GM18498 (cell line): ENCODE measurements around the gene PRPF19.

ENCODE experiments used
- ATAC-seq: cut with Tn5 transposase; IDR thresholded peaks from one replicate; pipeline ENCODE4 v1.9.1; 2021; ENCODE audit warnings: mild to moderate bottlenecking, moderate library complexity; ENCODE audit not compliant: unreplicated experiment

The PRPF19 gene

GRCh38 chr11:60938500-60938899 lies 32.1 kb upstream of the PRPF19 start:
- ATAC-seq = no peak

DNA sequence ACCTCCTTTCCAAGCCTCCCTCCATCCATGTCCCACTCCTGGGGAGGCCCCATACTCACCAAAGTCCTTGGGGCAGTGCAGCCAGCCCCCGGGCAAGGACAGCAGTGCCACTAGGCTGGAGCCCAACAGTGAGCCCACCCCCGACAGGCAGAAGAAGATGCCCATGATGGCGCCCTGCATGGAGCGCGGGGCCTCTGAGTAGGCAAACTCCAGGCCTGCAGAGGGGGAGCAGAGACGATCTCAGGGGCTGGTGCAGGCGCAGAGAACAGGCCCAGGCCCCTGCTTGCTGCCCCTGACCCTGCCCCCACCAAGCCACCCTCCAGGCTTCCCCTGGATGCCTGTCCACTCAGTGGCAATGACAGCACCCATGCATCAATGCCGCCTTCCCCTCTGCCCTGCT lies 31.4 kb upstream of the PRPF19 start:
- no peak for ATAC-seq

DNA sequence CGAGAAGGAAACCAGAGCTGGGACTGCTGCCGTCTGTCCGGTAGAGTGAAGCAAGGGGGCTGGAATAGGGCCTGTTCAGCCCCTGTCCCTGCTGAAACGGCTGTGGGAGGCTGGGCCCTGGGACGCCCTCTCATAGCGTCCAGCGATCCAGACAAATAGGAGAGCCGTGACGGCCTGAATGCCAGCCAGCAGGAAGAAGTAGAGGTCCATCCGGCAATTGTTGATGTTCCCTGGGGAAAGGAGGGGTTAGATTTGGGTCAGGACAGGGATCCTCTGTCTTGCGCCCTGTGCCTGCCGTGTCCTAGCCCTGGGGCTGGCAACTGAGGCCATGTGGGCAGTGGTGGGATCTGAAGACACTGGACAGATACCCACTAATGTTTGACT lies 30.8 kb upstream of the PRPF19 start:
- ATAC-seq = no peak

GRCh38 chr11:60936467-60937143 lies 30.2 kb upstream of the PRPF19 start:
- no peak for ATAC-seq

DNA sequence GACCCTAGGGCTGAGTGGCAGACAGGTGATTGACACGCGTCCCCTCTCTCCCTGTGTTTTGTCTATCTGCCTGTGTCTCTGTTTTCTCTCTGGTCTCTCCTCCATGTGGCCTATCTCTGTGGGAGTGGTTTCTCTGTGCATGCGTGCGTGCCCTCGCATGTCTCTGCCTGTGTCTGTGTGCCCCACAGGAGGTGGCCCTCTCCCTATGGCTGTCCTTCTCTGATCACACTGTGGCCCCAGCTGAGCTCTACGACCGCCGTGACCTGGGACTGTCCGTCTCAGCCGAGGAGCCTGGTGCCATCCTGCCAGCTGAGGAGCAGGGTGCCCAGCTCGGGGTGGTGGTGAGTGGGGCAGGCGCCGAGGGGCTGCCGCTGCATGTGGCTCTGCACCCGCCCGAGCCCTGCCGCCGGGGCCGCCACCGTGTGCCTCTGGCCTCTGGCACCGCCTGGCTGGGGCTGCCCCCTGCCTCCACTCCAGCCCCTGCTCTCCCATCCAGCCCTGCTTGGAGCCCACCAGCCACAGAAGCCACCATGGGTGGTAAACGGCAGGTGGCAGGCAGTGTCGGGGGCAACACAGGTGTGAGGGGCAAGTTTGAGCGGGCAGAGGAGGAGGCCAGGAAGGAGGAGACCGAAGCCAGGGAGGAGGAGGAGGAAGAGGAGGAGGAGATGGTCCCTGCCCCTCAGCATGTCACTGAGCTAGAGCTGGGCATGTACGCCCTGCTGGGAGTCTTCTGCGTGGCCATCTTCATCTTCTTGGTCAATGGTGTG lies 29.5 kb upstream of the PRPF19 start:
- no peak for ATAC-seq

GRCh38 chr11:60934790-60935605 lies 28.6 kb upstream of the PRPF19 start:
- no peak for ATAC-seq

GRCh38 chr11:60934124-60934789 lies 27.9 kb upstream of the PRPF19 start:
- ATAC-seq = no peak

DNA sequence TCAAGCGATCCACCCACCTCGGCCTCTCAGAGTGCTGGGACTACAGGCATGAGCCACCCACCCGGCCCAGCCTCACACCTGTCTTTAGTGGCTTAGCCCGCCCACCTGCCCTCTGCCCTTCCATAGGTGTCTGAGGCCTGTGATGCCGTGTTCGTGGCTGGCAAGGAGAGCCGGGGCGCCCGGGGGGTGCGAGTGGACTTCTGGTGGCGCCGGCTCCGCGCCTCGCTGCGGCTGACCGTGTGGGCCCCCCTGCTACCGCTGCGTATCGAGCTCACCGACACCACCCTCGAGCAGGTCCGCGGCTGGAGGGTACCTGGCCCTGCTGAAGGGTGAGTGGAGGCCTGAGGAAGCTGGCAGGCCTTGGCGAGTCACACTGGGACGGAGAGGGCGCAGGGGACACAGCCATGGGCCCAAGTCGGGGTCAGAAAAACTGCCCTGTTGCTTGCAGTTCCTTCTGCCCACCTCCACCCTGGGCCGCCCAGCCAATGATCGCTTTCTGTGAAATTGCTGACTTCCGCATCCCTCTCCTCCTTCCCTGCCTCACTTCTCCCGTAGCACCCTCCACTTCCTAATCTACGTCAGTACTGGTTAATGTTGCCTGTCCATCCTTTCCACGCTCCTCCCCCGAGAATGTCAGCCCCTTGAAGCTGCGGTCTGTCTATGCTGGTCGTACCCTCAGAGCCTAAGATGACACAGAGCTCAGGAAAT lies 27.2 kb upstream of the PRPF19 start:
- no peak for ATAC-seq

GRCh38 chr11:60932605-60933356 lies 26.4 kb upstream of the PRPF19 start:
- ATAC-seq = no peak

- ATAC-seq = no peak
These were observed 25.5 kb upstream of the PRPF19 start for GRCh38 chr11:60931917-60932316.

GRCh38 chr11:60930394-60930793 lies 24.0 kb upstream of the PRPF19 start:
- ATAC-seq = no peak

DNA sequence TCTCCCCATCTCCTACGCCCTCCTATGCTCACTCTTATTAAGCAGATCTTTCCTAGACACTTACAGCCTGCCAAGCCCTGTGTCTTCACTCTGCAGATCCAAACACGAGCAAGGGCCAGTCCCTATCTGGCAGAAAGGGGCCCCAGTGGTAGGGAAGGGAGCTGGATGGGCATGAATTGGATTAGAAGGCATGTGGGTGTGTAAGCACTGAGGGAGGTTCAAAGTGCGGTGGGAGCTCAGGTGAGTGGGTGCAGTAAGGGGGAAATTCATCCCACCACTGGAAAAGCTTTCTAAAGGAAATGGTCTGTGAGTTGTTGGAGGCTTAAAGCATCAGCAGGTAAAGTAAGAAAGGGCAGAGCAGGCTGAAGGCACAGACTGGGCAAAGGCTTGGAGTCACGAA lies 23.4 kb upstream of the PRPF19 start:
- ATAC-seq = no peak

DNA sequence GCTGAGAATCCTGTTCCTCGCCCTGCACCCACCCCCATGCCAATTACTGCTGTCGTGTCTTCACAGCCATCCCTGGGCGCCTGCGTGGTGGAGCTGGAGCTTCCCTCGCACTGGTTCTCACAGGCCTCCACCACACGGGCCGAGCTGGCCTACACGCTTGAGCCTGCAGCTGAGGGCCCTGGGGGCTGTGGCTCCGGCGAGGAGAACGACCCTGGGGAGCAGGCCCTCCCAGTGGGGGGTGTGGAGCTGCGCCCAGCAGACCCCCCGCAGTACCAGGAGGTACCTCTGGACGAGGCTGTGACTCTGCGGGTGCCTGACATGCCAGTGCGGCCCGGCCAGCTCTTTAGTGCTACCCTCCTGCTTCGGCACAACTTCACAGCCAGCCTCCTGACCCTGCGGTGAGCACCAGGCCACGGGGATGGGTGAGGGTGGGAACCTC lies 22.2 kb upstream of the PRPF19 start:
- no peak for ATAC-seq

DNA sequence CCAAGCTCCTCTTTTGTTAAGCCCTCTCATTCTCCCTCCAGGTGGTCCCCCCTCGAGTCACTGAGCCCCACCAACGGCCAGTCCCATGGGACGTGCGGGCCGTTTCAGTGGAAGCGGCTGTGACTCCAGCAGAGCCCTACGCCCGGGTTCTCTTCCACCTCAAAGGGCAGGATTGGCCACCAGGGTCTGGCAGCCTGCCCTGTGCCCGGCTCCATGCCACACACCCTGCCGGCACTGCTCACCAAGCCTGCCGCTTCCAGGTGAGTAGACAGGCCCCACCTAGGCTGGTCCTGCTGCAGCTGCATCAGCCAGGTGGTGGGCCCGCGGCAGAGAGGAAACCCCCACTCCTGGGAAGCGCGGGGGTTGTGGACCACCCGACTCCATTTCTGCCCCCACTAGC lies 21.2 kb upstream of the PRPF19 start:
- no peak for ATAC-seq

GRCh38 chr11:60927061-60927592 lies 20.7 kb upstream of the PRPF19 start:
- no peak for ATAC-seq

DNA sequence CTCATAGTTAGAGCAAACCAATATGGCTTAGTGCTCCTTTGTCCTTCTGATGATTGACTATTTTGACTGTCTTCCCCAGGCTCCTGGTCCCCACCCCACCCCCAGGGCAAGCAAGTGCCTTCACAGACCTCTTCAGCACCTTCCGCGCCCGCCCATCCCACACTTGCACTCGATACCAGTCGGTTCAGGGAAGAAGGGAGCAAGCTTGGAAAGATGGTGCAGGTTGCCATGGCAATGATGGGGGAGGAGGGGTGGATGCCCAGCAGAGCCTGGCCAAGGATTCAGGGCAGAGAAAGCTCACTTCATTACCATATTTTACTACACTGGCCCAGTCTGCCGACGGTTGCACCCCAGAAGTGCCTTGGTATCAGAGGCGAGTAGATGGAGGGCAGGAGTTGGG lies 20.1 kb upstream of the PRPF19 start:
- ATAC-seq = no peak

GRCh38 chr11:60925868-60926267 lies 19.5 kb upstream of the PRPF19 start:
- ATAC-seq = no peak

GRCh38 chr11:60924906-60925853 lies 18.8 kb upstream of the PRPF19 start:
- no peak for ATAC-seq
